Kasumi-1 (cell line): Measurements from ENCODE around the gene FILIP1.

Experiments used
- DNase-seq, 2 experiments: peaks; one replicate each; lab custom pipeline; 2025; lab: John Stamatoyannopoulos, UW

FILIP1 gene

GRCh38 chr6:75296811-75297779 is 196.5 kb downstream of the FILIP1 start:
- DNase-seq = peak; percentile 66 to 77

GRCh38 chr6:75292555-75292954 is 201.0 kb downstream of the FILIP1 start:
- no peak for DNase-seq

GRCh38 chr6:75291744-75292143 is 201.9 kb downstream of the FILIP1 start:
- DNase-seq = no peak

- DNase-seq = no peak
These were observed 202.3 kb downstream of the FILIP1 start for GRCh38 chr6:75291331-75291730.

GRCh38 chr6:75290136-75290945 is 203.3 kb downstream of the FILIP1 start:
- DNase-seq = no peak

GRCh38 chr6:75288023-75288422 is 205.6 kb downstream of the FILIP1 start:
- DNase-seq = no peak

- peak in 1 of 2 experiments; percentile 10 for DNase-seq
These were observed 206.2 kb downstream of the FILIP1 start for GRCh38 chr6:75287424-75287823.

- no peak for DNase-seq
These were observed 206.6 kb downstream of the FILIP1 start for GRCh38 chr6:75286955-75287354.

GRCh38 chr6:75285283-75285639 is 208.3 kb downstream of the FILIP1 start:
- peak; percentile 58 to 60 for DNase-seq

- peak; percentile 99 for DNase-seq
These were observed 208.8 kb downstream of the FILIP1 start, which contains the start of gene TMEM30A for GRCh38 chr6:75284632-75285282. Gene TMEM30A, minus strand, starts transcription at chr6:75284792. Its CDS starts 154 bp downstream, at chr6:75284638.

GRCh38 chr6:75283907-75284631 is 209.5 kb downstream of the FILIP1 start:
- peak in 1 of 2 experiments; percentile 60 for DNase-seq

- no peak for DNase-seq
These were observed 210.9 kb downstream of the FILIP1 start for GRCh38 chr6:75282706-75283105.

GRCh38 chr6:75281653-75282052 is 211.9 kb downstream of the FILIP1 start:
- DNase-seq = no peak

GRCh38 chr6:75280131-75280855 is 213.3 kb downstream of the FILIP1 start:
- DNase-seq = no peak

GRCh38 chr6:75279418-75279817 is 214.2 kb downstream of the FILIP1 start:
- DNase-seq = no peak

- no peak for DNase-seq
These were observed 215.0 kb downstream of the FILIP1 start for GRCh38 chr6:75278474-75279077.

GRCh38 chr6:75275067-75275466 is 218.5 kb downstream of the FILIP1 start:
- peak in 1 of 2 experiments; percentile 21 for DNase-seq

- peak; percentile 57 to 71 for DNase-seq
These were observed 220.6 kb downstream of the FILIP1 start for GRCh38 chr6:75273009-75273408.

- no peak for DNase-seq
These were observed 221.3 kb downstream of the FILIP1 start for GRCh38 chr6:75272145-75272840.

GRCh38 chr6:75268988-75269354 is 224.6 kb downstream of the FILIP1 start:
- no peak for DNase-seq
